CD8-positive, alpha-beta memory T cell (primary cell): ENCODE results near the gene UGT1A4. TPM values are rescaled to one million over a fixed set of nuclear protein-coding genes. Genes with fewer than 3 reads are reported as not detected.

ENCODE experiments used
- CTCF ChIA-PET: fragments of 350-600 bp; sonication (Branson Sonifier 250); formaldehyde crosslinking; loops from one replicate; lab custom pipeline; 2021; ENCODE audit warnings: antibody characterized with exemption; lab: Charles Lee
- POLR2A ChIA-PET: fragments of 350-600 bp; sonication (Branson Sonifier 250); formaldehyde crosslinking; loops from one replicate; lab custom pipeline; 2021; ENCODE audit warnings: antibody characterized with exemption; lab: Charles Lee
- DNase-seq, 5 donors: peaks; one replicate each; pipeline versions ENCODE4 v3.0.0 to v3.0.0-alpha.2; 2020 to 2022; ENCODE audit warnings: mixed read lengths in 1 of 5
- H3K27ac ChIP-seq: one replicate; pipeline ENCODE4 v1.7.0; 2013; ENCODE audit warnings: low read depth, mild to moderate bottlenecking, low read length, moderate library complexity
- H3K27me3 ChIP-seq: 2 replicates; pipeline ENCODE4 v1.7.0; 2013; ENCODE audit warnings: low read length, mild to moderate bottlenecking; ENCODE audit not compliant: insufficient read depth, poor library complexity, severe bottlenecking
- H3K36me3 ChIP-seq: 2 replicates; pipeline ENCODE4 v1.7.0; 2013; ENCODE audit warnings: mild to moderate bottlenecking, low read length, moderate library complexity; ENCODE audit not compliant: insufficient read depth
- H3K4me1 ChIP-seq: 2 replicates; pipeline ENCODE4 v1.7.0; 2013; ENCODE audit warnings: mild to moderate bottlenecking, low read length, moderate library complexity; ENCODE audit not compliant: insufficient read depth
- H3K4me3 ChIP-seq: 2 replicates; pipeline ENCODE4 v1.7.0; 2013; ENCODE audit warnings: mild to moderate bottlenecking, low read length
- H3K9me3 ChIP-seq: 2 replicates; pipeline ENCODE4 v1.7.0; 2013; ENCODE audit warnings: mild to moderate bottlenecking, low read length
- H3K27ac Mint-ChIP-seq, 8 donors: one replicate each; pipeline ENCODE4 v1.8.0; 2020 to 2021; ENCODE audit warnings: mixed read lengths in 8 of 8, mild to moderate bottlenecking in 6 of 8, inconsistent platforms in 3 of 8, moderate library complexity in 3 of 8
- H3K27me3 Mint-ChIP-seq, 2 donors: one replicate each; pipeline ENCODE4 v1.8.0; 2020 to 2021; ENCODE audit warnings: mixed read lengths in 2 of 2, mild to moderate bottlenecking in 1 of 2, moderate library complexity in 1 of 2
- H3K36me3 Mint-ChIP-seq, 3 donors: one replicate each; pipeline ENCODE4 v1.8.0; 2020 to 2021; ENCODE audit warnings: mixed read lengths in 3 of 3, inconsistent platforms in 1 of 3, mild to moderate bottlenecking in 1 of 3
- H3K4me1 Mint-ChIP-seq, 3 donors: one replicate each; pipeline ENCODE4 v1.8.0; 2020 to 2021; ENCODE audit warnings: mixed read lengths in 3 of 3, inconsistent platforms in 1 of 3, mild to moderate bottlenecking in 1 of 3
- H3K4me3 Mint-ChIP-seq, 7 donors: one replicate each; pipeline ENCODE4 v1.8.0; 2020 to 2021; ENCODE audit warnings: mixed read lengths in 7 of 7, mild to moderate bottlenecking in 6 of 7, moderate library complexity in 4 of 7, inconsistent platforms in 2 of 7
- H3K9me3 Mint-ChIP-seq, 5 donors: one replicate each; pipeline ENCODE4 v1.8.0; 2020 to 2022; ENCODE audit warnings: mixed read lengths in 5 of 5, mild to moderate bottlenecking in 3 of 5, moderate library complexity in 2 of 5, inconsistent platforms in 1 of 5
- polyA plus RNA-seq: library from polyadenylated mRNA; unstranded; fragments of 300-500 nt; fragmentation: Illumina TruSeq; gene quantifications from one replicate; pipeline ENCODE4 v1.2.3, GENCODE V29; 2021
- total RNA-seq, 2 experiments: library from RNA; stranded (reverse); gene quantifications; one replicate each; pipeline ENCODE4 v1.2.3, GENCODE V29; 2021

Gene UGT1A4
- total RNA-seq (not detected), polyA plus RNA-seq (not detected)

- Mint-ChIP-seq H3K36me3 (no peaks in the 10 kb centered on the region), H3K4me1 (no peaks in the 10 kb centered on the region), H3K9me3 (peaks cover 0 to 2% (median 0%) of the 10 kb centered on the region in 5 donors), H3K4me3 (no peak within 1 kb of the TSS), H3K27ac (peak within 1 kb of the TSS in 1 of 8 donors; percentile 8), H3K27me3 (peaks cover 11 to 69% of the 10 kb centered on the region in 2 donors)
- CTCF ChIA-PET = no interaction called here
- no peak for DNase-seq
- no peaks in the 10 kb centered on the region for H3K9me3 ChIP-seq
- H3K4me3 ChIP-seq = no peak within 1 kb of the TSS
- no peaks in the 10 kb centered on the region for H3K36me3 ChIP-seq
- no peaks in the 10 kb centered on the region for H3K4me1 ChIP-seq
- no peaks in the 10 kb centered on the region for H3K27me3 ChIP-seq
- POLR2A ChIA-PET = no interaction called here
- H3K27ac ChIP-seq = no peak within 1 kb of the TSS
Observed at GRCh38 chr2:233718552-233718951, at the start of gene UGT1A4. Gene UGT1A4, plus strand, starts transcription at chr2:233718736. Its CDS starts 85 bp downstream, at chr2:233718821.

DNA sequence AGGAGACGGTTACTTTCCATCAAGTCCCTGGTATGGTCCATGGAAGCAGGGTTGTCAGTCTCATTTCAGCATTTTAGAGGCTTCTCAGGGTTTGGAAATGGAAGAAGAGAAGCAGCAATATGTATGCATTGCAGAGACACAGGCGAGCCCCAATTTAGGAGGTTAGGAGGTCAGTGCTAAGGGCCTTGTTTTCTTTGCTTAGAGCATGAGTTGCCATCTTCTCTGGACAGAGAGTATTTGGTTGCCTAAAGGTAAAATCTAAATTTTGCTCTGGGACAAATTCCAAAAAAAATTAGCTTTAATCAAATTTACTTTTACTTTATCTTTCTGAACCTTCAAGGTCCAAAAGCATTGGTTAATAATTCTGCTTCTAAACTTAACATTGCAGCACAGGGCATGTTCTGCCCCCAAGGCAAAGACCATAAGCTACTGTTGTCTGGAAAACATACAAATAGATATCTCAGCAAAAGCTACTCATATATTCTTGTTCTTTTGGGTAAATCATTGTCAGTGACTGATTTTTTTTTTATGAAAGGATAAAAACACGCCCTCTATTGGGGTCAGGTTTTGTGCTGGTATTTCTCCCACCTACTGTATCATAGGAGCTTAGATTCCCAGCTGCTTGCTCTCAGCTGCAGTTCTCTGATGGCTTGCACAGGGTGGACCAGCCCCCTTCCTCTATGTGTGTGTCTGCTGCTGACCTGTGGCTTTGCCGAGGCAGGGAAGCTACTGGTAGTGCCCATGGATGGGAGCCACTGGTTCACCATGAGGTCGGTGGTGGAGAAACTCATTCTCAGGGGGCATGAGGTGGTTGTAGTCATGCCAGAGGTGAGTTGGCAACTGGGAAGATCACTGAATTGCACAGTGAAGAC, 47.0 kb upstream of the UGT1A4 start, which contains the start of gene UGT1A9:
UGT1A9 (plus strand) TSS at position 609 of the 872 bp plus-strand sequence; CDS start at position 646, 37 bp downstream.
- Histone ChIP-seq H3K4me3 (no peak within 1 kb of the TSS), H3K4me1 (no peaks in the 10 kb centered on the region), H3K9me3 (no peaks in the 10 kb centered on the region), H3K27ac (no peak within 1 kb of the TSS), H3K27me3 (peaks cover under 1% of the 10 kb centered on the region), H3K36me3 (no peaks in the 10 kb centered on the region)
- H3K27ac Mint-ChIP-seq = no peak within 1 kb of the TSS
- H3K4me3 Mint-ChIP-seq = no peak within 1 kb of the TSS
- DNase-seq = no peak
- no peaks in the 10 kb centered on the region for H3K36me3 Mint-ChIP-seq
- CTCF ChIA-PET = no interaction called here
- no peaks in the 10 kb centered on the region for H3K4me1 Mint-ChIP-seq
- peaks cover 9 to 37% of the 10 kb centered on the region in 2 donors for H3K27me3 Mint-ChIP-seq
- POLR2A ChIA-PET = interaction anchor here (0.8 kb wide), 1 partner anchor 638 kb away, joined by 3 read pairs; no protein-coding TSS in a partner anchor
- peaks cover 0 to 10% (median 2%) of the 10 kb centered on the region in 5 donors for H3K9me3 Mint-ChIP-seq

- CTCF ChIA-PET = no interaction called here
- Mint-ChIP-seq H3K4me1 (no peaks in the 10 kb centered on the region), H3K4me3 (no peak overlapping the region), H3K9me3 (peaks cover 0 to 9% (median 2%) of the 10 kb centered on the region in 5 donors), H3K27me3 (peaks cover 7 to 50% of the 10 kb centered on the region in 2 donors), H3K36me3 (no peaks in the 10 kb centered on the region), H3K27ac (no peak overlapping the region)
- H3K4me3 ChIP-seq = no peak overlapping the region
- DNase-seq = no peak
- no peak overlapping the region for H3K27ac ChIP-seq
- H3K36me3 ChIP-seq = no peaks in the 10 kb centered on the region
- no peaks in the 10 kb centered on the region for H3K4me1 ChIP-seq
- H3K27me3 ChIP-seq = peaks cover 4% of the 10 kb centered on the region
- no peaks in the 10 kb centered on the region for H3K9me3 ChIP-seq
- POLR2A ChIA-PET = no interaction called here
Observed at GRCh38 chr2:233672886-233673285, 45.6 kb upstream of the UGT1A4 start.

DNA sequence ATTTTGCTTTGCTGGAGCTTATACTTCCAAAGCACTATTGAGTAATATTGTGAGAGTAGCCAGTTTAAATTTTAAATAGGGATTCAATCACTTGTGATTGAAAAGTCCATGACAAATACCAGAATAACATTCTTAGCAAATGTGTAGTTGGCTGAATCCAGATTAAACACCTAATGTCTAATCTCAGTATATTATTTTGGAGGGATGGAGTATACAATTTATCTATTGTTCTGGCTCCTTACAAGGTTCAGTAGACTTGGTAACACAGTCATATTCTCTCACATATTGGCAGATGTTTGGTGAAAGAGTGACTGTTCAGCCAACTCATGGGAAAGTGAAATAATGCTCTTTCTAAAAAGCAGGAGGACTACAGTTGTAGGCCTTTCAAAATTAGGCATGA, 44.6 kb upstream of the UGT1A4 start:
- Mint-ChIP-seq H3K27ac (no peak overlapping the region), H3K4me3 (no peak overlapping the region), H3K9me3 (peaks cover 0 to under 1% (median 0%) of the 10 kb centered on the region in 5 donors), H3K36me3 (no peaks in the 10 kb centered on the region), H3K27me3 (peaks cover 8 to 51% of the 10 kb centered on the region in 2 donors), H3K4me1 (no peaks in the 10 kb centered on the region)
- ChIA-PET POLR2A (no interaction called here), CTCF (no interaction called here)
- no peak overlapping the region for H3K4me3 ChIP-seq
- no peak overlapping the region for H3K27ac ChIP-seq
- H3K4me1 ChIP-seq = no peaks in the 10 kb centered on the region
- DNase-seq = no peak
- H3K36me3 ChIP-seq = no peaks in the 10 kb centered on the region
- H3K27me3 ChIP-seq = peaks cover 4% of the 10 kb centered on the region
- H3K9me3 ChIP-seq = no peaks in the 10 kb centered on the region

- POLR2A ChIA-PET = no interaction called here
Observed at GRCh38 chr2:233674314-233674713, 44.2 kb upstream of the UGT1A4 start.

GRCh38 chr2:233674995-233675394, 43.5 kb upstream of the UGT1A4 start:
- no peaks in the 10 kb centered on the region for H3K9me3 Mint-ChIP-seq
- H3K4me1 Mint-ChIP-seq = no peaks in the 10 kb centered on the region
- CTCF ChIA-PET = no interaction called here

More at GRCh38 chr2:233674314-233674713, 44.2 kb upstream of the UGT1A4 start:
- Mint-ChIP-seq H3K4me1 (no peaks in the 10 kb centered on the region), H3K27ac (no peak overlapping the region), H3K9me3 (no peaks in the 10 kb centered on the region), H3K36me3 (no peaks in the 10 kb centered on the region), H3K27me3 (peaks cover 8 to 55% of the 10 kb centered on the region in 2 donors), H3K4me3 (no peak overlapping the region)
- H3K4me1 ChIP-seq = no peaks in the 10 kb centered on the region
- H3K27ac ChIP-seq = no peak overlapping the region
- DNase-seq = no peak
- CTCF ChIA-PET = no interaction called here
- H3K4me3 ChIP-seq = no peak overlapping the region
- peaks cover 4% of the 10 kb centered on the region for H3K27me3 ChIP-seq
- no peaks in the 10 kb centered on the region for H3K36me3 ChIP-seq
- no peaks in the 10 kb centered on the region for H3K9me3 ChIP-seq

GRCh38 chr2:233676046-233676445, 42.5 kb upstream of the UGT1A4 start:
- ChIA-PET POLR2A (no interaction called here), CTCF (no interaction called here)
- H3K36me3 ChIP-seq = no peaks in the 10 kb centered on the region
- no peaks in the 10 kb centered on the region for H3K9me3 ChIP-seq
- no peak overlapping the region for H3K4me3 ChIP-seq
- H3K27ac ChIP-seq = no peak overlapping the region
- DNase-seq = no peak
- Mint-ChIP-seq H3K36me3 (no peaks in the 10 kb centered on the region), H3K27me3 (peaks cover 8 to 51% of the 10 kb centered on the region in 2 donors), H3K4me1 (no peaks in the 10 kb centered on the region), H3K9me3 (no peaks in the 10 kb centered on the region), H3K4me3 (no peak overlapping the region), H3K27ac (no peak overlapping the region)
- no peaks in the 10 kb centered on the region for H3K4me1 ChIP-seq
- H3K27me3 ChIP-seq = peaks cover 4% of the 10 kb centered on the region

More at GRCh38 chr2:233674995-233675394, 43.5 kb upstream of the UGT1A4 start:
- no peak for DNase-seq
- no peaks in the 10 kb centered on the region for H3K36me3 ChIP-seq
- H3K9me3 ChIP-seq = no peaks in the 10 kb centered on the region
- H3K4me3 ChIP-seq = no peak overlapping the region
- H3K27ac Mint-ChIP-seq = no peak overlapping the region
- no peak overlapping the region for H3K27ac ChIP-seq
- H3K27me3 ChIP-seq = peaks cover 4% of the 10 kb centered on the region
- no peak overlapping the region for H3K4me3 Mint-ChIP-seq
- H3K27me3 Mint-ChIP-seq = peaks cover 7 to 59% of the 10 kb centered on the region in 2 donors
- no peaks in the 10 kb centered on the region for H3K4me1 ChIP-seq
- POLR2A ChIA-PET = no interaction called here
- no peaks in the 10 kb centered on the region for H3K36me3 Mint-ChIP-seq

DNA sequence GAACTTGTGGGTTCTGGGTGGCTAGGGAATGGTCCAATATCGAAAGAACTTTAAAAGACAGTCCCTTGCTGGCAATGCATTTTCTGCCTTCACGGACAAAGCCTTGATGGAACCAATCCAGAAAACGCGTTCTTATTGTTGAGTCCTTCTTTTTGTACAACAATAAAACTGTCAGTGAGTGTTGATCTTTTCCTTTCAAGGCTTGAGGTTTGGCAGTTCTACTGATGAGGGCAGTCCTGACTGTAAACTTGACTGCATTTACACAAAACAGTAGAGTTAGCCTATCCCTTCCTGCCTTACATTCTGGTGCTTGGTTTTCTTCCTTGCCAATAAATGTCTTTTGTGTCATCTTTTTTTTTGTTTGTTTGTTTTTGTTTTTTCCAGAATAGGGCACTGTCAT, 39.3 kb upstream of the UGT1A4 start:
- Histone ChIP-seq H3K9me3 (no peaks in the 10 kb centered on the region), H3K36me3 (no peaks in the 10 kb centered on the region), H3K27ac (no peak overlapping the region), H3K4me3 (no peak overlapping the region), H3K27me3 (peaks cover 4% of the 10 kb centered on the region), H3K4me1 (no peaks in the 10 kb centered on the region)
- Mint-ChIP-seq H3K9me3 (no peaks in the 10 kb centered on the region), H3K27me3 (peaks cover 12 to 49% of the 10 kb centered on the region in 2 donors), H3K36me3 (no peaks in the 10 kb centered on the region), H3K4me3 (no peak overlapping the region), H3K4me1 (no peaks in the 10 kb centered on the region), H3K27ac (no peak overlapping the region)
- DNase-seq = no peak
- ChIA-PET POLR2A (no interaction called here), CTCF (no interaction called here)
